HG03103 (cell line): ENCODE data around the gene KIF11.
"Not testable (repeated sequence)": the region's sequence is repeated elsewhere in the genome, so short reads cannot be mapped to it uniquely, and the experiment has no call there.

Experiments
- ATAC-seq: cut with Tn5 transposase; IDR thresholded peaks from one replicate; pipeline ENCODE4 v1.9.1; 2021; ENCODE audit warnings: low read depth; ENCODE audit not compliant: unreplicated experiment

KIF11 gene

DNA sequence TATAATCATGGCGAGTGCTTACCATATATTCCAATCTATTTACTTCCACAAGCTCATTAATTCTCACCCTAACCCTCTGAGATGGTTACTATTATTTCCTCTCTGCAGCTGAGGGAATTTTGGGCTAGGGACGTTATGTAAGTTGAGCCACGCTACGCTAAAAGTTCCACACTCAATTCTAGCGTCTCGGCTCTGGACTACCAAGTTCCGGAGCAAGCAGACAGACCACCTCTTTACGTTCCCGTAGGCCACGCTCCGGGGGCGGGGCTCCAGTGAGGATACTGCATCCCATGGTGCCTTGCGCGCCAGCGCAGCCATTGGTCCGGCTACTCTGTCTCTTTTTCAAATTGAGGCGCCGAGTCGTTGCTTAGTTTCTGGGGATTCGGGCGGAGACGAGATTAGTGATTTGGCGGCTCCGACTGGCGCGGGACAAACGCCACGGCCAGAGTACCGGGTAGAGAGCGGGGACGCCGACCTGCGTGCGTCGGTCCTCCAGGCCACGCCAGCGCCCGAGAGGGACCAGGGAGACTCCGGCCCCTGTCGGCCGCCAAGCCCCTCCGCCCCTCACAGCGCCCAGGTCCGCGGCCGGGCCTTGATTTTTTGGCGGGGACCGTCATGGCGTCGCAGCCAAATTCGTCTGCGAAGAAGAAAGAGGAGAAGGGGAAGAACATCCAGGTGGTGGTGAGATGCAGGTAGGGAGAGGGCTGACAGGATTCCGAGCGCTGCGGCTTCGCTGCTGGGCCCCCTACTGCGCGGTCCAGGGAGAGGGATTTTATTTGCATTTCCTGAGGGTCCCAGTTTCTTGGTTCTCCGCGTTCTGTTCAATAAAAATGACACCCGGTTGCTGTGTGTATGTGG lies at the start of gene KIF11:
Gene KIF11, plus strand, starts transcription at position 370 of the 858 bp plus-strand sequence. Its CDS starts 246 bp downstream, at position 616.
- peak; percentile 55 for ATAC-seq

DNA sequence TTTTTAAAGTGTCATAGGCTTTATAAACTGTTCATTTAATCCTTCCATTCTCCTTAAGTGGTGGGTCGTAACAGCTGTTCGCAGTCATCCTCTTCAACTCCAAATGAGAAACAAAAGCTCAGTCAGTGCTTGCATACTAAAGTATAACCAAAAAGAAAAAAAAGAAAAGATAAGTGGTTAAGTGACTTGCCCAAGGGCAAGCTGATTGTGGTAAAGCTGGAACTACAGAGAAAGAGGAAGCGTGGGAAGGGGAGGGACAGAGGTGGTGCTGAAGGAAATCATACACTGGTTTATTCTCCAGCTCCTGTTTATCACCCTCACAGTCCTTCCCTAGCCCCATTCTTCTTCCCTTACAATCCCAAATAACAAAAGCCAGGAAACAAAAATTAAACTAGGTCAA lies 48.6 kb upstream of the KIF11 start:
- ATAC-seq: no peak

DNA sequence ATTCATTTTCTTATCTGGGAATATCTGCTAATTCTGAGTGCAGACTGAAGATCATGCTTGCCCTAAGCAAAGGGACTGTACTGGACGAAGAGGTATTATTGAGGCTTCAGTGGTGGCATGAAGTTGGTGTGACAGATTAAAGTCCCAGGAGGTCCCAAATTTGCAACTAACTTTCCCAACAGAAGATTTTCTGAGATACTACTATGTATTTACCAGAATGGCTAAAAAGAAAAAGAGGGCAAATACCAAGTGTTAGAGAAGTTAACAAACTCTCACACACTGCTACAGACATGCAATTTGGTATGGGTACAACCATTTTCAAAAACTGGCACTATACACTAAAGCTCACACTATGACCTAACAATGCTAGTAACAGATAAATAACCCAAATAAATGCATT lies 47.4 kb upstream of the KIF11 start:
- no peak for ATAC-seq

DNA sequence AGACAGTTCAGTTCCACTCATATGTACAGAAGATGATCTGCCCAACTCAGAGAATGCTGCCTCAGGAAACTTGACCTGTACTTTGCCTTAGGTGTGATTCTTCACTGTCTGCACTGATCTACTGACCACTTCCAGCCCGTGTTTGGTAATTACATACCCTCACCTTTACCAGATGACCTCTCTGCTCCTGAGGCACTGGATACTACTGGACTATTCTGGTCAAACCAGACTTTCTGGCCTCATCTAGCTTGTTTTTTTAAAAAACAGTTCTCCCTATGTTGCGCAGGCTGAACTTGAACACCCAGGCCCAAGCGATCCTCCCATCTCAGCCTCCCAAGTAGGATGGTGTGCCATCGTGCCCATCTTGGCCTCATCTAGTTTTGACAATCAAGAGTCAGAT lies 45.3 kb upstream of the KIF11 start:
- no peak for ATAC-seq

DNA sequence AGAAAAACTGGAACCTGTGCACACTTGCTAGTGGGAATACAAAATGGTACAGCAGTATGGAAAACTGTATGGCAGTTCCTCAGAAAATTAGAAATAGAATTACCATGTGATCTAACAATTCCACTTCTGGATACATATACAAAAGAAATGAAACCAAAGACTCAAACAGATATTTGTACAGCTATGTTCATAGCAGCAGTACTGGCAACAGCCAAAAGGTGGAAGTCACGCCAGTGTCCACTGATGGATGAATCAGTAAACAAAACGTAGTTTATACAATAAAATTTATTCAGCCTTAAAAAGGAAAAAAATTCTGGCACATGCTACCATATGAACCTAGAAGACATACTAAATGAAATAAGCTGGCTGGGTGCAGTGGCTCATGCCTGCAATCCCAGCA lies 42.0 kb upstream of the KIF11 start:
- ATAC-seq: no peak

DNA sequence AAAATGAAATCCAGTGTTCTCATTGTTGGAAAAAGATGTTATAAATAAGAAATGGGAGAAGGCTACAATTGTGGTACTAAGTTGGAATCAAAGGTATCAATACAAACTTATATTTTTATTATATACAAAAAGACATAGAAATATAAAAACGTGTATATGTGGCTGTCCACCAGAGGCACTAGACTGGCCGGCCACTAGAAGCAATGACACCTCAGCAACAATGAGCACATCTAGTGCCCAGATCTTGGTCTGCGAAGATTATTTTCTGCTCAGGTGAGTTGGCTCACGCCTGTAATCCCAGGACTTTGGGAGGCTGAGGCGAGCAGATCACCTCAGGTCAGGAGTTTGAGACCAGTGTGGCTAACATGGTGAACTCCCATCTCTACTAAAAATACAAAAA lies 40.6 kb upstream of the KIF11 start:
- ATAC-seq: no peak

DNA sequence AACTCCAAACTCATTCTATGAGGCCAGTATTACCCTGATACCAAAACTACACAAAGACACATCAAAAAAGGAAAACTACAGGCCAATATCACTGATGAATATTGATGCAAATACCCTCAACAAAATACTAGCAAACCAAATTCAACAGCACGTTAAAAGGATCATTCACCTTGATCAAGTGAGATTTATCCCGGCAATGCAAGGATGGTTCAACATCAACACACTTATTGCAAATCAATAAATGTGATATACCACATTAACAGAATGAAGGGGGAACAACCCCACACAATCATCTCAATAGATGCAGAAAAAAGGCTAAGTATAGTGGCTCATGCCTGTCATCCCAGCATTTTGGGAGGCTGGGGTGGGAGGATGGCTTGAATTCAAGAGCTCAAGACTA lies 39.0 kb upstream of the KIF11 start:
- ATAC-seq: no peak

DNA sequence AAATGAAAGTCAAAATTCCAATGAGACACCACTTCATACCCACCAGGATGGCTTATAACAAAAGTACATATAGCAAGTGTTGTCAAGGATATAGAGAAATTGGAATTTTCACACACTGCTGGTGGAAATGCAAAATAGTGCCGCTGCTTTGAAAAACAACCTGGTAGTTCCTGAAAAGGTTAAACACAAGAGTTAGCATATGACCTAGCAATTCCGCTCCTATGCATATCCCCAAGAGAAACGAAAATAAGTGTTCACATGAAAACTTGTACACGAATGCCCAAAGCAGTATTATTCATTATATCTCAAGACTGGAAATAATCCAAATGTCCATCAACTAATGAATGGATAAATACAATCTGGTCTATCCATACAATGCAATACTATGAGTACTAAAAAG lies 33.9 kb upstream of the KIF11 start:
- ATAC-seq: no peak

DNA sequence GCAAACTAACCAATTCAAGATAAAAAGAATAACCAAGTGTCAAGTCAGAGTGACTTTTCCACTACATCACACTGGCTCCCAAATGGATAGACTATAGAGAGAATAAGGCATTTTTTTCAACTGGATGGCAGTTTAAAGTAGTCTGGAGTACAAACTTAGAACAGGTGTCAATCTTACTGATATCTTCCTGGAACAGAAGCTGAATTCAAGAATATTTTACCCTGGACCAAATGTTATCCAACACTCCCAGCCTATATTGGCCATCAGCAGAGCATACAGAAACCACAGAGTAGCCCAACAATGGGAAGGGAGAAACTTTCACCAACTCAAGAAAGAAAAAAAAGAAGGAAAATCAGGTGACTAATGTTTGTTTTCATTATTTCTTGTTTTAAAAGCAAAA lies 30.5 kb upstream of the KIF11 start:
- no peak for ATAC-seq

DNA sequence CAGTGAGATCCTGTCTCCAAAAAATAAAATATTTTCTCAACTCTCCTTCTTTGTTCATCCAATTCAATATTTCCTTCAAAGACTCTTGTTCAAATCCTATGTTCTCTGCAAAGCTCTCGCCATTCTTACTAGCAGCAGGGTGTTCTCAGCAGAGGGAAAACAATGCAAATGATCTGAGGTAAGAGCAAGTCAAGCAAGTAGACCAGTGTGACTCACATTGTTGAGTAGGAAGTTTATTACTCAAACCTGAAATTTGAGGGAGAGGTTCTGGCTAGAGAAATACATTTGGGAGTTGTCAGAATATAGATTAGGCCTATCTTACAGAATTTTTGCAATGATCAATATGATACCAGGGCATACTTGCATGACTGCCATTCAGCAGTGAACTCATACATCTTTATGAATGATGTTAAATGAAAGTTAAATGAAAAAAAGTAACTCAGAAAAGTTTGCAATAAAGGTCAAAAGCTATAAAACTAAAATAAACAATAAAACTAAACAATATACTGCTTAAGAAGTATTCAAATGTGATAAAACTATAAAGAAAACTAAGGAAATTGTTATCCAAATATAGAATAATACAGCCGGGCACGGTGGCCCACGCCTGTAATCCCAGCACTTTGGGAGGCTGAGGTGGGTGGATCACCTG lies 24.9 kb upstream of the KIF11 start:
- peak; percentile 70 for ATAC-seq

DNA sequence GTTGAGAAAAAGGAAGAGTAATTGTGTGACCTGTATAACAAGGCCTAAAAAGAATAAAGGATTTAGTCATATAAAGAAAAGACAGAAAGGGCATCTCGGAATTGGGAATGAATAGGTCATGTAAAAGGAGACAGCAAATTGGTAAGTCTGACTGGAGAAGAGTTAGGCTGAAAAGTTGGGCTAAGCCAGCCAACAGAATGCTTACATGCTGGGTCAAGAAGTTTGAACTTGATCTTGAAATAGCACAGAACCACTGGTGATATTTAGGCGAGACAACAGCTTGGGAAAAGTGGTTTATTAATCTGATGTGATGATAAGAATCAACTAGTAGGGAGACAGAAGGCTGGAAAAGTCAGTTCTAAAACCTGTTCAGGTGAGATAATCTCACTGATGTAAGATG lies 23.9 kb upstream of the KIF11 start:
- ATAC-seq: no peak

DNA sequence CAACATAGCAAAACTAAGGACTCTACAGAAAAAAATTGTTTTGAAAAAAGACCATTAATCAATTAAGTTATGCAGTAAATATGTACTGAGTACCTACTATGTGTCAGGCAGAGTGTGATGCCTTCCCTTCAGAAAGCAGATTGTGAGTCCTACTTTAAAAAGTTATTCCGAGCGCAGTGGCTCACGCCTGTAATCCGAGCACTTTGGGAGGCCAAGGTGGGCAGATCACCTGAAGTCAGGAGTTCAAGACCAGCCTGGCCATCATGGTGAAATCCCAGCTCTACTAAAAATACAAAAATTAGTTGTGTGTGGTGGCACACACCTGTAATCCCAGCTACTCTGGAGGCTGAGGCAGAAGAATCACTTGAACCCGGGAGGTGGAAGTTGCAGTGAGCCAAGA lies 23.3 kb upstream of the KIF11 start:
- not testable (repeated sequence) for ATAC-seq

DNA sequence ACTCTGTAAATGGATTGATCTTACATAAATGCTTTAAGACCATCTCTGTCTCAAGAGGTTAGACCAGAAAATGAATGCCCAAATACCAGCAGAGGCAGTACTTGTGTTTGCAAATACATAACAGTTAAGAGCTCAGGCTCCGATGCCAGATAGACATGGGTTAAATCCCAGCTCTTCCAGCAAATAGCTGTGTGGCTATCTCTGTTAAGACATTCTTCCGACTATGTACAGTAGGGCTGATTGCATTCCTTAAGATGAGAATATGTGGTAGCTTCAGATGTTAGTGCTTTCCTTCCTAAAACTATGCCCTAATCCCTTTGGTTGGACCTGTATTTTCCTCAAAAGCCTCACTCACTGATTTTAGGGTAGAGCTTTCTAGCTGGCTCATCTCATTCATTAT lies 21.3 kb upstream of the KIF11 start:
- ATAC-seq: no peak

DNA sequence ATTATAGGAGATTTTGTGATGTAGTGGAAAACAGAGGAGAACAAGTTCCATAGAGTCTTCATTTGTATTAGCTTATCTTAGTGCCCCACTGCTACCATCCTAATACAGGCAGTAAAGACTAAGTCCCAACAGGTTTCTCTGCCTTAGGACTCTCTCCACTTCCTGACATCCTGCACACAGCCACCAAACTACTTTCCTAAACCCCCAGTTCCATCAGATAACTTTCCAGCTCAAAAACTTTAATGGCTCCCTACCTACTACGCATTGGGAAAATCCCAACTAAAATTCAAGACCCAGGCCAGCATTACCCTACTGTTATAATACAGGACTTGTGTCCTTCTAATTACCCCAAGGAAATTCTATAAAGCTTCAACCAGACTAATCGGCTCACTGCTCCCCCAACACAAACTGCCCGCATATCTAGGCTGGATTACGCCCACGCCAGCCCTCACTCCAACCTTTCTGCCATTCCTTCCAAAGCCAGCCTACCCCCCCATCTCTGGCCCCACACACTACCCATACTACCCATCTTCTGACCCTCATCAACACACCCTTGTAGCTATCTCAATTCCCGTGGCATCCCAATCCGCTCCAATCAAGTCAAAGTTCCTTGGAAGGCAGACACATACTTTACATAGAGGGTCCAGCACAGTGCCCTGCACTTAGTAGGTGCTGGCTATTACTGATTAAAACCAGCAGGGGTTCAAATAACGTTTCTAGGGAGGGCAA lies 20.4 kb upstream of the KIF11 start:
- no peak for ATAC-seq

DNA sequence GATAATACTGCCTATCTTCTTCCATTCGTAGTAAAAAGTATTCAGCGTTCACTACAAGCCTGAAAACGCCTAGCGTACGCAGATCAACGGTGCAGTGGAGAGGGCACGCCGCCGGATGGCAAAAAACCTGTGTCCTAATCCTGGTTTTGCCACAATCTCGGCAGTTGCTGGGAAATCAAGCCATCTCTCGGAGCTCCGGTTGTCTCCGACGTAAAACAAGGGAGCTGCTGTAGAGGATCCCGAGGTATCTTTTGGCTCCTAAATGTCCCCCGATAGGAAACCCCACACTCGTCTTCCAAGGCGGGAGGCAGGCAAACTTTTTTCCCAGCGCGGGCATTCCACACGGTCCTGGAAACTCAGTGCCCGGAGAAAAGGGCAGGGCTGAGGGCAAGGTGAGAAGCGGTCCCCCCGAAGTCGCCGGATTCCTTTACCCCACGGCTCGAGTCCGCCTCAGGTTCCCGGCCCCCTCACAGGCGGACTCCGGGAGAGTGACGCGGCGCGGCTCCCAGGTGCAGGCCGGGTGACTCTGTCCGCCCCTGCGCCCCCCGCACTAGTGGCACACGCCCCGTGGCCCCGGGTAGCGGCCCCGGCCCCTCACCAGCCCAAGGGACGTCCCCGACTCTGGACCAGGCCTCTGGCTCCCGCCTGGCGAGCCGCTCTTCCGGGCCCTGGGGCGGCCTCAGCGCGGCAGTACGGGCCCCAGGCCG lies 19.7 kb upstream of the KIF11 start:
- peak; percentile 29 for ATAC-seq

DNA sequence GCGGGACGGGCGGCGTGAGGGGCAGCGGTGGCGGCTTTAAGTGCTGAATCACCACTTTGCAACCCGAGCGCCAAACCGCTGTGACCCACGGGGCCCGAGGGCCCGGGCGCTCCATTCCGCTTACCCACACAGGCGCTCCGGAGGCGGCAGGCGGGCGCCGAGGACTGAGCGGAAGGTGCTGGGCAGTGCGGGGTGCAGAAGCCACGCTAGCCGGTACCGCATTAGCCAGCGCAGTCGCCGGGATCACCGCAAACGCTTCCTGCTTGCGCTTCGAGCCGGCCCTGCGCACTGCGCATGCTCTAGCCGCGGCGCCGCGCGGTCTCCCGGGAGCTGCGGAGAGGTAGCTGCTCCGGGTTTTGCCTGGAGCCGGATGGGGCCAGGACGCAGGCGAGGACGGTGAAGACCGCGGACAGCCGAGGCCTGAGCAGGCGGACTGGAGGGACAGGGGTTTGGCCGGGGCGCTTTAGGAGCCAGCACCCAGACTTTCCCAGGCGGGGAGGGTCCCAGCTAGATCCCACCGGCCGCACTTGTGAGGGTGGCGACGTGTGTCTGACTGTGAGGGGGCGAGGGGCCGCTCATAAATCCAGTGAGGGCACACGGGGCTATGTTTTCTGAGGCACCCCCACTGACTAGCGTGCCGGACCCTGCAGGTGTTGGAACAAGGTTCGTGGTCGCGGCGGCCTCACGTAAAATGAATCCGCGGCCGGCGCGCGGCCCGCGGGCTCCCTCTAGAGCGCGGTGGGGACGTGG lies 19.0 kb upstream of the KIF11 start, which contains the start of gene IDE:
Gene IDE, minus strand, starts transcription at position 296 of the 750 bp plus-strand sequence. Its CDS starts 74 bp downstream, at position 222.
- peak; percentile 48 for ATAC-seq

DNA sequence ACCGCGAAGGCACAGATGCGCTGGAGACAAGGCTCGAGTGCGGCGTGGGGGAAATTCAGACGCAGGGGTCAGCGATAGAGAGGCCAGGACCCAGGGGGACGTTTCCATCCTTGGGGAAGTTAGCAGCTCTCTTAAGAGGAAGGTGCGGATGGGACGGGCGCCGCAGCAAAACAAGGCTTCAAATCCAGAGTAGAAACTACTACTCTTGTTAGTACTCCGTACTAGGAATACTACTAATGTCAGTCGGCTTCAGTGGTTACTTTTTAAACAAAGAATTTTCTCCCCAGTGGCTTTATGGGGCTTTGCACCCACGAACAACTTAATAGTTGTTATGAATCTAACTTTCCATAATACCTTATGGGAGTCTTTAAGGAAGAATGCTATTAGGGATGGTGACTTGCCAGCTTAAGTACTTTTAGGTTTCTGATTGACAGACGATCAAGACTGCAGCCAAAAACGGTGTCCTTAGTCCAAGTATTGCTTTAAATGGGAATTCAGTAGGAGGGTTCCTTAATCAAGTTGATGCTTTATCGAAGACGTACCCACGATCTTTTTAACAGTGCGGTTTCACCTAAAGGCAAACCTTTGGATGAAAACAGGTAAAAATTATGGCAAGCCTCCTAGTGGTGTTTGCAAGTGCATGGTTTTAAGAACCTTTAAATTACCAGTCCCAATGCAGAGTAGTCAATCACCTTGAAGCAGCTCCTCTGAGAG lies 18.2 kb upstream of the KIF11 start:
- peak; percentile 3 for ATAC-seq

DNA sequence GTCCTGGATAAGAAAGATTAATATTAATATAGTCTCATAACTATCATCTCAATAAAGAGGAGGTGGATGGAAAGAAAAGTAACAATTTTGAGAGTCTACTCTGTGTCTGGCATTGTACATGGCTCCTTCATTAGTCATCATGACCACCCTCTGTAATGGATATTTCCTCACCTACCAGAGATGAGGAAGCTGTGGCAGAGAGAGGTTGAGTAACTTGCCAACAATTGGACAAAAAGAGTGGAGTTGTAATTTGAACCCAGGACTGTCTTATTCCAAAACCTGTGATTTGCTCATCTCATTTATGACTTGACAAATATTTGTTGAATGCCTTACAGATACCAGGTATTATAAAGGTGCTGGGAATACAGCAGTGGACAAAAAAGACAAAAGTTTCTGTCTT lies 17.0 kb upstream of the KIF11 start:
- ATAC-seq: no peak

DNA sequence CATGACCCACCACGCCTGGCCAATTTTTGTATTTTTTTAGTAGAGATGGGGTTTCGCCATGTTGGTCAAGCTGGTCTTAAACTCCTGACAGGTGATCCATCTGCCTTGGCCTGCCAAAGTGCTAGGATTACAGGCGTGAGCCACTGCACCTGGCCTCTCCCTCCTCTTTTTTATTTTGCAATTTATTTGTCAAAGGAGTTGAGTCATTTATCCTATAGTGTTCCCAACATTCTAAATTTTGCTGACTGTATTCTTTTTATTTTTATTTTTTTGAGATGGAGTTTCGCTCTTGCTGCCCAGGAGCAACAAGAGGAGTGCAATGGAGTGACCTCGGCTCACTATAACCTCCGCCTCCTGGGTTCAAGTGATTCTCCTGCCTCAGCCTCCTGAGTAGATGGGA lies 10.6 kb upstream of the KIF11 start:
- ATAC-seq: not testable (repeated sequence)
